ENCODE measurements around the gene CACNA1I.

- peak; percentile 2; the same call in 1 of the 2 replicates for TF ChIP-seq ELF4 (IDR thresholded peaks at IDR 0.05)
- no peak for TF ChIP-seq SP1 (IDR thresholded peaks at IDR 0.05)
- no peak for TF ChIP-seq FOXM1 (IDR thresholded peaks at IDR 0.05; ENCODE audit: borderline replicate concordance)
- no peak for TF ChIP-seq LEF1 (IDR thresholded peaks at IDR 0.05; ENCODE audit: borderline replicate concordance)
- TF ChIP-seq SUZ12 (IDR thresholded peaks at IDR 0.05): no peak
- peak; percentile 35; the same call in 1 of the 2 replicates for TF ChIP-seq L3MBTL2 (conservative IDR thresholded peaks at IDR 0.05)
- no peak for TF ChIP-seq PKNOX1 (IDR thresholded peaks at IDR 0.05)
- no peak for TF ChIP-seq FOXA1 (IDR thresholded peaks at IDR 0.05)
- TF ChIP-seq ARNT (IDR thresholded peaks at IDR 0.05): no peak
- no peak for TF ChIP-seq FOXK2 (IDR thresholded peaks at IDR 0.05)
- no peak for TF ChIP-seq ZNF384 (IDR thresholded peaks at IDR 0.05)
- TF ChIP-seq BHLHE40 (IDR thresholded peaks at IDR 0.05; ENCODE audit: borderline replicate concordance): peak; percentile 38; the same call in 1 of the 2 replicates
- peak; percentile 79; the same call in 1 of the 2 replicates for TF ChIP-seq HDGF (IDR thresholded peaks at IDR 0.05; ENCODE audit: borderline replicate concordance)
These were observed 47.8 kb upstream of the CACNA1I start for GRCh38 chr22:39522567-39523300.
